GM21423 (cell line): ENCODE results near the gene ZNF462.

Experiments used
- ATAC-seq: cut with Tn5 transposase; IDR thresholded peaks from one replicate; pipeline ENCODE4 v1.9.1; 2021; ENCODE audit warnings: mild to moderate bottlenecking, moderate library complexity; ENCODE audit not compliant: unreplicated experiment

ZNF462 gene

DNA sequence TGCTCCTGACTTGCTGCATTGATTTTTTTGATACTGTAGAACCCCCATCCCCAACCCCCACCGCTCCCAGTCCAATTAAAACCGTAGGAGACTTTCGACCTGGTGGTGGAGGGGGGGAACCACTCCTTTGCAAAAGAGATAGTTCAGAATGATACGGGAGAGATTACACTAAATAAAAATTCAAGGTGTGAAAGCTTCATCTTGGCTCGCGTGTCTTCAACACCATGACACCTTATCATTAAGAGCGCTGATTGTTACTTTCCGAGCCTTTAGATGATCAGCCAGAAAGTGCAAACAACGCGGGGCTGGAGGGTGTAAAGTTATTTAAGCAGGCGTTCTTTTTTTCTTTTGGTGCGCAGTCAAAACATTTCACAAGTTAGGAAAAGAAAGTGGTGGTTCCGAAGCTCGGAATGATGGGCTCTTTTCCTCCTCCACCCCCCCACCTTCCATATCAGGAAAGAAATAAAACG is 1.3 kb upstream of the ZNF462 start:
- ATAC-seq: no peak

DNA sequence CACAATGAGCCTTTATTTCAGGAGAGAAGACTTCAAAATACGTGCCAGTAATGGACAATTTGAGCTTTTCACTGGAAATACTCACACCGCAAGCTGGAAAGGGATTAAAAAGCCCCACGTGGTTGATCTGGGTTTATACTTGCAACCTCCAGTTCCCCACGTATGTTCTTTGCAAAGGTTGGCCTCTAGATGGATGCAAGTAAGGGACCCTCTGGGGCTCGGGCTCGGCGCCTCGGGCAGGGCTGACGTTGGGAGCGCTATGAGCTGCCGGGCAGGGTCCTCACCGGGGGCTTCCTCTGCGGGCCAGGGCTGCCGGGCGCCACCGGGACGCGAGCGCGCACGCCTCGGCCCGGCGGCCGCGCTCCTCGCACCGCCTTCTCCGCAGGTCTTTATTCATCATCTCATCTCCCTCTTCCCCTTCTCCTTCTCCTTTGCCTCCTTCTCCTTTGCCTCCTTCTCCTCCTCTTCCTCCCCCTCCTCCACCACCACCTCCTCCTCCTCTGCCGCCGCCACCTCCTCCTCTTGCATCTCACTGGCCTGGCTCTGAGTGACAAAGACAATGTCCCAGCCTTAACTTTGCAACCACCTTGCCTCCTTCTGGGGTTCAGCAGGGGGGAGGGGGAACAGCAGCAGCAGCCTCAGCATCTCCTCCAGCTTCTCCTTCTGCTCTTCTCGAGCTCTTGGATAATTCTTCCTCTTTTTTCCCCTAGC is 701 bp upstream of the ZNF462 start:
- no peak for ATAC-seq

DNA sequence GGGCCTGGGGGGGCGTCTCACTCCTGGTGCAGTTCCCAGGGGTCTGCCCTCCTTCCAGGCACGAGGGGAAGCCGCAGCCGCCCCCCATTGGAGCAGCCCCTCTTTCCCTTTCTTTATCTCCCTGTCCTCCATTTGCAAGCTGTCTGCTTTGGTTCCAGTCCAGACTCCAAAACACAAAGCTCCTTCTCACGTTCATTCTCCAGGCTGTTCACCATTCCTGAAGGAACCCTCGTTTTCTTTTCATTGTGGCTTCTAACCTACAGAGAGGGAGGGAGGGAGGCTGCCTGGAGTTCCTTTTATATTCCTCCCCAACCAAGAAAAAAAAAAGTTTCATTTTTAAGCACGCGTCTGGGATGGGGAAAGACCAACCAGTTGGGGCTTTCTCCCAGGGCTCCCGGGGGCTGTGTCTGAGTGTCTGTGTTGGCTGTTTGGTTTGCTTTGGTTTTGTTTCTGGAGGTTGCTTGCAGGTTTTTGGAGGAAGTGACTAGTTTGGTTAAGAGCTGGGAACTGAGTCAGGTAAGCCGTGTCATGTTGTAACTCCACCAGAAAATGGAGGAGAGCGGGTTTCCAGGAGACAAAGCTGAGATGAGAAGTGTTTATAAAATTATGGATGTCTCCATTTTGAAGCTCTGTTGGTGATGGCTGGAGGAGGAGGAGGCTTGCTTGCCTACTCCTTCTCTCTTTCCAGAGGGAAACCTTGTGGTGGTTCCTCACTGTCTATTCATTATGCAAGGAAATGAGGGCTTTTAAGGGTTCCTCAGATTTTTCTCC is 1.6 kb downstream of the ZNF462 start:
- ATAC-seq: no peak

DNA sequence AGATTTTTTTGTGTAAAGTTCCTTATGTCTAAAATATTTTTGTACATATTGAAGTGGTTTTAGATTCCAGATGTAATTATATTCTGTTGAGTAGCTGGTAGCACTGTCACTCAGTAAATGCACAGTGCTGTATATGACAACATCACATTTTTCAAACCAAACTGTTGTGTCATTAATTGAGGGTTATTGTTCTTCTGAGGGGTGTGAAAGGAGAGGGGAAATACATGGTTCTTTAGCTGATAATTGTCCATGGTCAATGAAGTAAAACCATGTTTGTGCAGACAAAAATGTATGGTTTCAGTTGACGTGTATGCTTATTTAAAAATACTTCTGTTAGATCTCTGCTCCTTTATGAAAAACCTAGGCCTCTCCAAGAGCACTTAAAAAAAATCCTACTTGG is 3.3 kb downstream of the ZNF462 start:
- ATAC-seq: no peak

DNA sequence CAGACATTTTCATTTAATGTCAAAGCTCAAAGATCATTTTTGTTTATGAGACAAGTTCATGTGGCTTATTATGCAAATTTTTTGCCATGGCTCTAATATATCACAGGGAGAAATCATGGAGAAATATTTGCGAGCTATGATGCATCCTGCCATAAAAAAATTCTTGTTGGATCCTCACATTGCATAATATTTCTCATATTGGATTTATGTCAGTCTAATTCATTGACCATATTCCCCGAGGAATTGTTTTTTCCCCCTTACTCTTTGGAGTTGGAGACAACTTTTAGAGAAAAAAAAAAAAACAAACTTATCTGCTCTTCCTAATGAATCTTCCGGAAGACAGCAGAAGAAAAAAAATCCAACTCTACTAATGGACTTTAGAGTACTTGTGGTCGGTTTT is 4.3 kb downstream of the ZNF462 start:
- no peak for ATAC-seq

DNA sequence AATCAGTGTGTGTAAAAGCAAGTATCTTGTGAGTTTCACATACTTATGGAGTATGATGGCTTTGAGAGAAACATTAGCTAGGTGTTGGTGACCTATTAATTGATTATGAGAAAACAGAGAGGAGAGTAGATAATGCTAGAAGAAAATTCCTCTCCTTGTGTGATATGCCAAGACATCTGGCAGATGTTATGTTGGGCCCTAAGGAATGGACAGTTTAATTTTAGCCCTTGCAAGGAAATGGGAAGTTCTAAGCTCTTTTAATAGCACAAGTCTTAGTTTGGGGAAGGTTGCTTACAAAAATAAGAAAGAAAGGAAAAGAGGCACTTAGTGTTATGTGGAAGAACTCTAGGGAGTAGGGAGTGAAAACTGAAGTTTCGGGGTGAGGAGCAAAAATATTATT is 5.1 kb downstream of the ZNF462 start:
- ATAC-seq: no peak

DNA sequence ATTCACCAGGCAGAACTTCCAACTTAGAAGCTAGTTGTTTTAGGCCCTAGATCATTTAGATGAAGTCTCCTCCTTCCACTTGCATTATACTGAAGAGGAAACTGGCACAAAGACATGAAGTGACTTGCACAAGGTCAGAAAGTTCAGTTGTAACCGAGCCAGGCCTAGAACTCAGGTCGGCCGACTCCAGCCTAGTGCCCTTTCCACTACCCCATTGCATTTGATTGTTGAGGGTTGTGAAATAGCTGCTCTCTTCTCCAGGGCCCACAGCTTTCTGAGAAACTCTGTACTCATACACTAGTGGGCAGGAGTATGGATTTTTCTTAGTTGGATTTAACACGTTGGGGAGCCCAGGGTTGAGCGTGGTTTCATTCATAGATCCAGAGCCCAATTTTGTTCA is 5.6 kb downstream of the ZNF462 start:
- no peak for ATAC-seq

DNA sequence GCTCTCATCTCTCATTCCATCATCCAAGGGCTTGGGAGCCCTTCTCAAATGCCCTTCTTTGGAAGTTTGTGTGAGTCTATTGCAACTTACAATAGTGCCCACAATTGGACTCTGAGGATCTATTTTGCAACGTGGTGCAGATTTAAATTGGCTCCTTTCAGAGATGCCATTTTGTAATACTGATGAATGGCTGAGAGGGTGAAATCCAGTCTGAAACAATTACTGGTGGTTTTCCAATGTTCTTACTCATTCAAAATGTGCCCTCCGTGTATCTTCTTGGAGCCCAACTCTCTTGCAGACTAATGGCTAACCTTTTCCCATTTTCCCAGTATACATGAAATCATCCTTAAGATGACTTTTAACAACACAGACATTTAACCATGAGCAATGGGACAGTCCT is 6.1 kb downstream of the ZNF462 start:
- no peak for ATAC-seq

DNA sequence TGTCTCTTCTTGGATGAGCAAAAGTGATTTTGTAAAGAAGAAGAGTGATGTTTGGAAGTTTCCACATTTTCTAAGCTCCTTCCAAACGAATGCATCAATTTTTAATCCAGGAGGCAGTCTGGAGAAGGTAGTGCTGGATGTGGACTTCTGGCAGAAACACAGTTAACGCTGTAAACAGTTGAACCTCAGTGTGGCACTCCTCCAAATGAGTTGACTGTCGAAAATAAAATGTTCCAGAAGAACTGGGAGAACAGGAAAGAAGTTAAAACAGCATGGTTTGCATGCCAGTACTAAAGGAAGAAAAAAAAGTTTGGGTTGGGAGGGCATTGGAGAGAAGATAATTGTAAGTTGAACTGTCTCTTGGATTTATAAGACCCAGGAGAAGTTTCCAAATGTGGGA is 6.5 kb downstream of the ZNF462 start:
- no peak for ATAC-seq

DNA sequence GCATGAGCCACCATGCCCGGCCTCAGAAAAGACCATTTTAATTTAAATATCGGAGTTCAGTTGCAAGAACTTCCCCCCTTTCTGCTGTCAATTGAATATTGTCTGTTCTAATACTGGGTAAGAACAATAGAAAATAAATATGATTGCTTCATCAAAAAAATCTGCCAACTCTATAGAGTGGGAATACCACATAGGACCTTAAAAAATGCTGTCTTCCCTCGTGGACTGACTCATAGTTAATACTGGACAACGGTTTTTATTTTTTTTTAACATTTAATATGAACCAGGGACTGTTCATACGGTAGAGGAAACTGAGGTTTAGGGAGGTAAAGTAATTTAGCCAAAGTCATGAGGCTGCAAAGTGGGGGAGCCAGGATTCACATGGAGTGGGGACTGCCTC is 9.7 kb downstream of the ZNF462 start:
- ATAC-seq: no peak

DNA sequence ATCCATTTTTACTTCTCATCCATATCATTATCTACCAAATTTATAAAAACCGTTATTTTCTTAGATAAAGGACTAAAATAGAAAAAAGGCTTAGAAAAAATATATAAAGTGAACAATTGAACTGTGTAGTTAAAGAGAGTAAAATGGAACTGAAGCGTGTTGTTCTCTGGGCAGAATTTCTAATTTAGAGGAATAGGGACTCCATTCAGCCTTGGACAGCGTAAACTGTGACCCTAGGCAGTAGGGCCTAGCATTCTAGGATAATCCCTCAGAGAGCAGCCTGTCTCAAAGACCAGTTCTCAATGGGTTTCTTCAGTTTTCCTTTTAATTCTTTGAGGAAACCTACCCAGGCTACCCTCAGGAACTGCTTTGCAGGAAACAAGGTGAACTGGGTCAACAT is 11.1 kb downstream of the ZNF462 start:
- ATAC-seq: no peak

DNA sequence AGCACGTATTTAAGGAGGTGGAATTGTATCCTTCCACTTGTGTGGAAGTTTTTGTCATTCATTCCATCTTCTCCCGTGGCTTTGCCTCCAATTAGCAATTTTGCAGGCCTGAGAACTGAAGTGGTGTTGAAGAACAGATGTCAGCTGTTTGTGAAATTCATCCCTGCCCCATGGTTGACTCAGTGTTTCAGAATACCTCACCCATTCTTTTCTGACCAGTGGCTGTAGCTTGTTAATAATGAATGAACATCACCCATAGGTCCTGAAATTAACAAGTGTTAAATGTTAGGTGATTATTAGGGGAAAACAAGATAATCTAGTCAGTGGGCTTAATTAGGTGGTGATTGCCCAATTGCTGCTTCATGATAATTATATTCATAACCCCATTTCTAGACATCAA is 11.7 kb downstream of the ZNF462 start:
- no peak for ATAC-seq

DNA sequence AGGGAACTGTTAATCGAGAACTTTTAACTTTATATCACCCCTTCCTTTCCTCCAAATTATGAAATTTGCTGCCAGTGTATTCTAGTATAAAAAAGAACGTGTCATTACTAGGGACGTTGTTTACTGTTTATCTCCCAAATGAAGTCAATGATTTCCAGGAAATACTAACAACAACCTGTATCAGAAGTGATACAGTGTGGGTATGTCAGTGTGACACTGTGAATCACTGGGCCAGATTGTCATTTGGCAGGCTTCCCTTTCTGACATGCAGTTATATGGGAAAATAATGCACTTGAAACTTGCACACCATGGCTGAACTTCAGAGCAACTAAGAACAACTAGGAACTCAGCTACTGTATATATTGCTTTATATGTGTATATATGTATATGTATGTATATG is 12.6 kb downstream of the ZNF462 start:
- no peak for ATAC-seq

DNA sequence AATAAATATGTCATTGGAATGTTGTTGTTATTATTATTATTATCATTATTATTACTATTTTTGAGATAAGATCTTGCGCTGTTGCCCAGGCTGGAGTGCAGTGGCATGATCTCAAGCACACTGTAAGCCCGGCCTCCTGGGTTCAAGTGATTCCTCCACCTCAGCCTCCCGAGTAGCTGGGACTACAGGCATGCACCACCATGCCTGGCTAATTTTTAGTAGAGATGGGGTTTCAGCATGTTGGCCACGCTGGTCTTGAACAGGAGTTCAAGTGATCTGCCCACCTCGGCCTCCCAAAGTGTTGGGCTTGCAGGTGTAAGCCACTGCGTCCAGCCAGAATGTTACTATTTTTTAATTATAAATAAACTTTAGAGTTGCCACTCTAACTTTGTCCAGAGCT is 14.4 kb downstream of the ZNF462 start:
- no peak for ATAC-seq

DNA sequence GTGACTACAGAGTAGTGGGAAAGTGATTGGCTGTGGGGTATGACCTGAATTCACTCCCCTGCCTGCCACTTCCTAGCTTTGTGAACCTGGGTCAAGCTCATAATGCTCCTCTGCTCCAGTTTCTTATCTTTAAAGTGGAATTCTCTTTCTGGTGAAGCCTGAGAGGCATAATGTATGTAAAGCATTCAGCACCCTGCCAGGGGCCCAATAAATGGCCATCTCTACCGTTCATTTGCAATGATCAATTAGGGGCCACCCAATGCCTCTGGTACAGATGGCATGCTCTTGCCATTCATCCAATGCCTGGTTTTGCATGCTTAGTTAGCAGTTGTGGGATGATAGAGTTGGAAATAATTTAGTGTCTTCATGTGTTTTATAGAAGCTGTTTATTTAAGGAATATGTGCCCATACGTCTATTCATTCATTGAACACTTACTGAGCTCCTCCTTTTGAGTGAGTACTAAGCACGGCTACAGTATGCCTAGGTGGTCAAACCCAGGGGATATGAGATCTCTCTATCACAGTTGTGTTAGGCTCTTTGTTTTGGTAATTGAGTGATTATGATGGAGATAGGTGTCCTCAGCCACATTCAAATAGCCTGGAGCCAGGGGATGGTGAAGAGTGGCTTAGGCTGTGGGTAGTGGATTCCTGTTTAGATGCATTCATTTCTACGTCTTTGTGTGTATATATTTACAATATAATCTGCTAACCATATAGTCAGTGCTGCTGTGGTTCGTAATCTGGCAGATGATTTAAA is 15.3 kb downstream of the ZNF462 start:
- no peak for ATAC-seq

DNA sequence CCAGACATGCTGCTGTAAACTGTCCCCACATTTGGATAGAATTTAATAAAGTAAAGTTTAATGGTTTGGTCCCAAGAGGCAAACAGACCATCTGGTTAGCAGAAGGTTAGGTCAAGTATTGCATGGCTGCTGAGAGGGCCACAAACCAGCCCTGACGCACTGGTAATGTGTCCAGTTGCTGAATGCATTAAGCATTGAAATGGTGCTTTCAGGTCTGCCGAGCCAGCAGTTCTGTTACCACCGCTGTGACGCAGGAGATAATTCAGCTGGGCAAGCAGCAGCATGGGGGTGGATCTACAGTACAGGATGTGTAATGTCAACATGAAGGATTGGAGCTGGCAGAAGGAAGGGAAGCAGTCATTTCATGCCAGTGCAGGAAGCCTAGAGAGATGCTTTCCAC is 16.0 kb downstream of the ZNF462 start:
- ATAC-seq: no peak

DNA sequence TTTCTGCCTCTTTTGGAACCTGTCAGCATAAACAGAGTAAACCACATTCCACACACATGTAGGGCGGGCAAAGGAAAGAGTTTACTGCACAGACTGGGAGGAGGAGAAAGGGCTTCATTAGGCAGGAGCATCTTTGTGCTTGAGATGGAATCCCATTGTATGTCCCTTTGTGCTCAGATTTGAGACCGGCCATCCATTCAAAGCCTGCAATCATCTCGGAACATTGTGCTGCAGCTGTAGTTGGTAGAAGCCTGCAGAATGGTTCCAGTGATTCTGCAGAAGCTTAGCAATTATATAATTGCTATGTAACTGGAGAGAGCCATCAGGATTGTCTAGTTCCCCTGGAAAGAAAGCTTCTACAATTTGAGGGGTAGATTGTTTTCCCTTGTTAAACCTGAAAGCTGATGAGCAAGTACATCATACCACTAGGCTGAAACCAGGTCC is 16.5 kb downstream of the ZNF462 start:
- no peak for ATAC-seq

DNA sequence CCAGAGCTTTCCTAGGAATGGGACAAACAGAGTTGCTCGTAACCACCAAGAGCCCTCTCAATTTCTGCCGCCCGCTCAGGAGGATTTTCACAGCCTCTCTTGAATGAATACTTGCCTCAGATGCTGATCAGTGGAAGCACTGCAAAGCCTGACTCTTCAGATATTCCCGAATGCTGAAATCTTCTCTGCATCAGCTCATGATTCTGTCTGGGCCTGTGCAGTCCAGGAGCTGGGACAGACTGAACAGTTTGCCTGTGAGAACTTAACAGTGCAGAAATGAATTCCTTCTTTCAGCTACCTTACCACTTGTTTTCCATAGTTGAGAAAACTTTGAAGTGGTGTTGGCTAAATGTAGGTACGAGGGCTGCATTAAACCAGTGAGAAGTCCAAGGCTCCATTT is 17.1 kb downstream of the ZNF462 start:
- no peak for ATAC-seq

DNA sequence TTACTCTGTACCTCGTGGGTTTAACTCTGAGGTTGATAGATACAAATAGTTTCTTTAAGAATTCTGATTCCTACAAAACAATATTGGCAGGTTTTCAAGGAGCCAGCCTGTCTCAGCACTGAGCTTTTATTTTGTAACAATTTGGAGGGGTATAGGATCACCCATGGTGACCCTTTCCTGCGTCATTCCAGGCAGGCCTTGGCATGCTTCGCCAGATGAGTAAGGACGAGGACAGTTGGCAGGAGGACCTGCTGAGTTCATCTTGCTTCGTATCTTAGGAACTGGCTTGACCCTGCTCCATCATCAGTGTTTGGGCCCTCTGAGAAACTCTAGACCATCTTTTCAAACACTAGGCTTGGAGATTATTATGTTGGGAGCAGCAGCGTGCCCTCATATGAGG is 17.9 kb downstream of the ZNF462 start:
- ATAC-seq: no peak

DNA sequence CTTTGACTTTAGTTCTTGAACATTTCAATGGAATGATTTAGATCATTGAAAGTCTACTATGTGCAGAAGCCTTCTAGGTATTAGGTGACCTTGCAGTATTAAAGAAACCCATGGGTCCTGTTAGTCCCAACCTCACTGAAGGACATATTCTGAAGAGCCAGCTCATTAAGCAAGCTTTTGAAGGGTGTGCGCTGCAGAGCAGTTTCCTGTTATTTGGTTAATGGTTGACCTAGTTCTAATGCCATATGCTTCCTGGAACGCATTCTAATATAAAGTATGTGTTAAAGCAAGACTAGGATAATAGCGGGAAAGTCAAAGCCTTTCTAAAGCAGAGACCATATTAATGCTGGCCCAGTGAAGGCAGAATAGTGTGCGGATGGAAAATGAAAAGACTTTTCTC is 20.1 kb downstream of the ZNF462 start:
- ATAC-seq: no peak

DNA sequence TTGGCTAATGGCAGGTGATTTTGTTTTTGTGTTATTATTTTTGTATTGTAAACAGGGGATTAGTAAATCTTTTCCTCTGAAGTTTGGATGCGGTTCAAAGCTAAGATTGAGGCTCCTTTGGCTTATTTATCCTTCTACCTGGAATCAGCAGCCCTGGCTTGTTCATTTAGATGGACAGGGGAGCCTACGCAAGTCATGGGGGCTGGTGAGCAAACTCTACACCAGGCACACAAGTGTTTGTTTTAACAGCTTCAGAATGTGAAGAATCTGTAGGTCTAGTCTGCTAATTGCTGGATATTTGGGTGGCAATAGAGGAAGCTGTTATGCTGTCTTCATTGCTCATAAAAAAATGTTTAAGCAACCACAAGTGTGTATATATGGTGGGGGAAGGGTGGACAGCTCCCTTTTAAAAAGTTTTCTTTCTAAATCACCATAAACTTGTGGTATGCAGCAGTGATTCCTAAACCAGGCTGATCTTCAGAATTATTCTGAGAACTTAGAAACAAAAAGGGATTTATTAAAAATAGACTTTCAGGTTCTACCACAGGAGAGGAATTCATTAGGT is 20.7 kb downstream of the ZNF462 start:
- ATAC-seq: no peak
